ENCODE results near the gene SLC6A20. TPM values are rescaled to one million over a fixed set of nuclear protein-coding genes. Genes with fewer than 3 reads are reported as not detected.

SLC6A20 gene
- total RNA-seq, 1 experiment from 2014 or later = not detected

DNA sequence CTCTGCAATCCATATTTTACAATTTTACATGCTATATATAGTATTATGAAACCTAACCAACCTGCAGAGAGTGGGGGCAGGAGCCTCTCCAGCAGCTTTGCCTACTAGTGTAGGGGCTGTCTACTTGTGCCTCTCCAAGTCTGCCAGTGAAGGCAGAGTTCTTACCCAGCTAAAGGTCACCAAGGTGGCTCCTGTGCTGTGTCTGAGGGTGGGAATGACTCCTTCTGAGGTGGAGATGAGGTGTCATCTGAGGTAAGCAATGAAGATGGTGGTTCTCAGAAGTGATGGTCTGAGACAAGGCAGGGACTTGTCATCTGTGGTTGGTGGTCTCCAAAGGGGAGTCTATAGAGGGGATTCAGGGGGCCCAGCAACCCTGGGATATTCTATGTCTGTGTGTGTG, 59.6 kb downstream of the SLC6A20 start:
- no peak for DNase-seq (ENCODE audit: extremely low read depth, low read depth)

- no peak for DNase-seq (ENCODE audit: extremely low read depth, low read depth)
Observed at GRCh38 chr3:45730409-45731154, 65.8 kb downstream of the SLC6A20 start.

- no peak for DNase-seq (ENCODE audit: extremely low read depth, low read depth)
Observed at GRCh38 chr3:45729614-45730013, 66.7 kb downstream of the SLC6A20 start.

GRCh38 chr3:45724911-45725310, 71.4 kb downstream of the SLC6A20 start:
- no peak for DNase-seq (ENCODE audit: extremely low read depth, low read depth)

DNA sequence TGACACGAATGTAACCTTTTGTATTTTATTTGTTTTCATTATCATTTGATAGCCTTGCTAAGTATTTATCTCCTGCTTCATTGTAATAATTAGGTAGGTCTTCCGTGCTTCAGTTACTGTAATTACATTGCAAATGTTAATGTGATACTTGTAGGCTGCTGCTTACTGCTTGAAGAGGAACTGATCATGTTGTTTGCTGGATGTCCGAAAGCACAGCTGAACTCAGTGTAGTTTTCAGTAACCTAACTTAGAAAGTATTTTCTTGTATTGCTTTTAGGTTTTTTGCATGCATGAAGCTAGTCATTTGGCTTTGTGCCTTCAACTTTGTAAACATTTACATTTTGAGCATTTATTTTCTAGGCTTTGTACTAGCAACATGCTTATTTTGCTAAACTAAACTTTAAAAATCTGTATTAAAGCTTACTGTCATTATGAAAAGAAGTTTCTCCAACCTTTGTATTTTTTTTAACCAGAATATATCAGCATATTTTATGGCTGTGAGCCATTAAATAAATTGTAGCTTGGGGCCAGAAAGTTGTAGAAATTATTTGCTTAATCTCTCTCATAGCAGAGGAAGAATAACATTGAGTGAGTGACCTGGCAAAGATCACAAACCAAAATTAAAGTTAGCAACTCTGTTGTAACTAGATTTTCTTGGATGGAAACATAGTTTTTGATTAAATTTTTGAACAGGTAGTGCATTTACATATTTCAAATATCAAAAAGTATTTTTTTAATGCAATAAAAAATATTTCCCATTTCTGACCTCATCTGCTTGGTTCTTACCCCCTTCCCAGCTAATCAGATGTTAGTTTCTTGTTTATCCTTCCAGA, 76.5 kb downstream of the SLC6A20 start:
- no peak for DNase-seq (ENCODE audit: extremely low read depth, low read depth)

DNA sequence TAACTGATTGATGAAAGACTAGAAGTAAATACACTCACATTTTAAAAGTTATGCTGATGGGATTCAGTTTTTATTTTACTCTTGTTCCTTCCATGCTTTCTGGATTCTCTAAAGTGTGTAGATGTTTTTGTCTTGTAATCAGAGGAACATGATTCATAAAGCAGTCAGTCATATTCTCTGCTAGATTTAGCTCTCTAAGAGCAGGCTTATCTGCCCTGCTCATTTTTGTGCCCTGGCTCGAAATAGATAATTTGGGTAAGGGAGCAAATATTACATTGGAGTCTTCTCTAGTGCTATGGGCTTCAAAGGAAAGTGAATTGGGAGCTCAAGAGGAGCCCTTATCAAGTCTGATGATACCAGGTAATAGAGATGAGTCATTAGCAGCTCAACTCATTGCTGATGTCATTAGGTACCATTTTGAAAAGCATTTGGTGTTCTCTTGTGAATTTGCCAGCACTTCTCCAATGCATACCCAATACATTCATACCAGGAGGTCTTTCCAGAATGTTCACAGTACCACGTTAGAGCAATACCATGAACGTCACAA, 79.5 kb downstream of the SLC6A20 start:
- DNase-seq (ENCODE audit: extremely low read depth, low read depth) = no peak

- no peak for DNase-seq (ENCODE audit: extremely low read depth, low read depth)
Observed at GRCh38 chr3:45715945-45716344, 80.4 kb downstream of the SLC6A20 start.

DNA sequence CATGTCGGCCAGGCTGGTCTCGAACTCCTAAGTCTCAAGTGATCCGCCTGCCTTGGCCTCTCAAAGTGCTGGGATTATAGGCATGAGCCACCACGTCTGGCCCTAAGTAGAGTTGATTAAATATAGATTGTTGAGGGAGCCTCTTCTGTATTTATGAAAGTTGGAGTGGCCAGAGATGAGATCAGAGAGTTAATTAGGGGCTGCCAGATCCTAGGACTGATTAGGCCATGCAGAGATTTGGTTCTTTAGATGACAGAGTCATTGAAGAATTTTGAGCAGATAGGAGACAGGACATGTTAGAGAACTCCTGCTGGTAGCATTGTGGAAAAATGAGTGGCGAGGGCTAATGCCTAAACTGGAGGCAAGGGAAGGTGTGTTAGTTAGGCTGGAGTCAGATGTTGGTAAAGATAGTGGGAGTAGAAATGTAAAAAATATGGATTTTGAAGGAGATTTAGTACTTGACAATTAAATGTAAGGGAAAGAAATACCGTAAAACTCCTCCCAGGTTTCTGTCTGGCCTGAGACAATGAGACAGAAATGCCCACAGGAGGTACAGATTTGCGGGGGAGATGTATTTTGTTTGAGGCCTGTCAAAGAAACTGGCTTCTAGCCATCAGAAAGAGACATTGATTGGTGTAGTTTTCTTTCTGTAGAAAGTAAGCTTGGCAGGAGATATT, 83.8 kb downstream of the SLC6A20 start:
- DNase-seq (ENCODE audit: extremely low read depth, low read depth) = no peak

GRCh38 chr3:45711931-45712330, 84.4 kb downstream of the SLC6A20 start:
- DNase-seq (ENCODE audit: extremely low read depth, low read depth) = no peak

- DNase-seq (ENCODE audit: extremely low read depth, low read depth) = no peak
Observed at GRCh38 chr3:45705839-45706808, 90.2 kb downstream of the SLC6A20 start.

Small RNAs within 50 kb of the gene (small RNA-seq; reads per million reads assigned to genes)
- 0 to 0.06 reads per million in 2 experiments for gene RN7SL145P

Other genes starting within 250 kb of the SLC6A20 start
- 25.7 and 26.7 TPM in 2 replicates for gene LIMD1, start 201.8 kb downstream of the SLC6A20 start, total RNA-seq (2014; rRNA removed; shearing (Covaris generic))
- 17.8 and 24.3 TPM in 2 replicates for gene SACM1L, start 107.1 kb downstream of the SLC6A20 start, total RNA-seq (2014; rRNA removed; shearing (Covaris generic))
- gene LZTFL1, start 45.6 kb upstream of the SLC6A20 start, total RNA-seq (2014; rRNA removed; shearing (Covaris generic)) = 19.4 and 25.2 TPM in 2 replicates
- not detected in 2 replicates for gene CCR9, start 90.0 kb upstream of the SLC6A20 start, total RNA-seq (2014; rRNA removed; shearing (Covaris generic))
- gene CXCR6, start 146.9 kb upstream of the SLC6A20 start, total RNA-seq (2014; rRNA removed; shearing (Covaris generic)) = 0.10 TPM in 1 of 2 replicates, not detected in the other
- 4.2 and 5.3 TPM in 2 replicates for gene FYCO1, start 199.3 kb upstream of the SLC6A20 start, total RNA-seq (2014; rRNA removed; shearing (Covaris generic))
- not detected in 2 replicates for gene XCR1, start 230.9 kb upstream of the SLC6A20 start, total RNA-seq (2014; rRNA removed; shearing (Covaris generic))